ENCODE results near the gene FSD2.

GRCh38 chr15:82847703-82848102 lies 41.8 kb upstream of the FSD2 start:
- TF ChIP-seq ETV6 (IDR thresholded peaks at IDR 0.05; ENCODE audit: borderline replicate concordance in 1 of 2, low read depth in 2 of 2, low read length in 1 of 2), result no peak
- TF ChIP-seq ETV6 (CRISPR knock-in tag; IDR thresholded peaks at IDR 0.05; ENCODE audit: borderline replicate concordance), result no peak
- TF ChIP-seq CTCF (IDR thresholded peaks at IDR 0.05 in 2 of 3, conservative IDR thresholded peaks at IDR 0.05 in 1 of 3; ENCODE audit: insufficient read depth in 2 of 3, low read depth in 1 of 3, low read length in 3 of 3), result no peak
- TF ChIP-seq LEF1 (IDR thresholded peaks at IDR 0.05), result no peak
- no peak for TF ChIP-seq TRIM25 (IDR thresholded peaks at IDR 0.05; ENCODE audit: borderline replicate concordance)
- no peak for TF ChIP-seq ZNF699 (CRISPR knock-in tag; IDR thresholded peaks at IDR 0.05; ENCODE audit: insufficient replicate concordance)
- no peak for TF ChIP-seq EZH2 (IDR thresholded peaks at IDR 0.05; ENCODE audit: borderline replicate concordance, low read depth, low read length)
- TF ChIP-seq CHCHD3 (CRISPR knock-in tag; IDR thresholded peaks at IDR 0.05), result no peak
- no peak for TF ChIP-seq RCOR1 (IDR thresholded peaks at IDR 0.05; ENCODE audit: borderline replicate concordance in 1 of 2, low read depth in 2 of 2, low read length in 2 of 2)
- TF ChIP-seq ZNF239 (CRISPR knock-in tag; IDR thresholded peaks at IDR 0.05), result no peak
- no peak for TF ChIP-seq CBFB (CRISPR knock-in tag; IDR thresholded peaks at IDR 0.05)
